Activated B cell treated with CpG ODN at 0.5 μM for 24 hours (primary cell): Measurements from ENCODE around the gene GP1BA. TPM values are rescaled to one million over a fixed set of nuclear protein-coding genes. Genes with fewer than 3 reads are reported as not detected.

ENCODE experiments used
- ATAC-seq: fragments of 200-7000 bp; cut with Tn5 transposase; one replicate; pipeline ENCODE4 v1.10.0; 2021; ENCODE audit warnings: low read depth, mild to moderate bottlenecking, moderate library complexity
- CTCF ChIA-PET: fragments of 350-600 bp; sonication (Branson Sonifier 250); formaldehyde crosslinking; loops from one replicate; lab custom pipeline; 2021; ENCODE audit warnings: antibody characterized with exemption; lab: Charles Lee
- POLR2A ChIA-PET: fragments of 350-600 bp; sonication (Branson Sonifier 250); formaldehyde crosslinking; loops from one replicate; lab custom pipeline; 2021; ENCODE audit warnings: antibody characterized with exemption; lab: Charles Lee
- DNase-seq: peaks from one replicate; pipeline ENCODE4 v3.0.0; 2022
- H3K27ac Mint-ChIP-seq: one replicate; pipeline ENCODE4 v1.8.0; 2020; ENCODE audit warnings: mixed read lengths
- H3K27me3 Mint-ChIP-seq: one replicate; pipeline ENCODE4 v1.8.0; 2021; ENCODE audit warnings: mixed read lengths
- H3K36me3 Mint-ChIP-seq: one replicate; pipeline ENCODE4 v1.8.0; 2021; ENCODE audit warnings: low read depth, mixed read lengths
- H3K4me1 Mint-ChIP-seq: one replicate; pipeline ENCODE4 v1.8.0; 2021; ENCODE audit warnings: mixed read lengths
- H3K4me3 Mint-ChIP-seq: one replicate; pipeline ENCODE4 v1.8.0; 2020; ENCODE audit warnings: mild to moderate bottlenecking, mixed read lengths
- H3K9me3 Mint-ChIP-seq: one replicate; pipeline ENCODE4 v1.8.0; 2020; ENCODE audit warnings: mixed read lengths
- intact Hi-C: fragments of 100-400 bp; cut with micrococcal nuclease; formaldehyde crosslinking; loops from one replicate; pipeline ENCODE4 v1.15.1; 2024
- total RNA-seq: library from RNA; stranded (reverse); gene quantifications from 2 replicates; pipeline ENCODE4 v1.2.3, GENCODE V29; 2022
- TF ChIP-seq, protein P1 (sequence below): fragments of 200-600 bp; IDR thresholded peaks from one replicate; pipeline ENCODE4 v1.8.0; 2022; ENCODE audit warnings: antibody characterized with exemption, mild to moderate bottlenecking

Gene GP1BA
- total RNA-seq, 1 donor from 2014 or later = not detected

DNA sequence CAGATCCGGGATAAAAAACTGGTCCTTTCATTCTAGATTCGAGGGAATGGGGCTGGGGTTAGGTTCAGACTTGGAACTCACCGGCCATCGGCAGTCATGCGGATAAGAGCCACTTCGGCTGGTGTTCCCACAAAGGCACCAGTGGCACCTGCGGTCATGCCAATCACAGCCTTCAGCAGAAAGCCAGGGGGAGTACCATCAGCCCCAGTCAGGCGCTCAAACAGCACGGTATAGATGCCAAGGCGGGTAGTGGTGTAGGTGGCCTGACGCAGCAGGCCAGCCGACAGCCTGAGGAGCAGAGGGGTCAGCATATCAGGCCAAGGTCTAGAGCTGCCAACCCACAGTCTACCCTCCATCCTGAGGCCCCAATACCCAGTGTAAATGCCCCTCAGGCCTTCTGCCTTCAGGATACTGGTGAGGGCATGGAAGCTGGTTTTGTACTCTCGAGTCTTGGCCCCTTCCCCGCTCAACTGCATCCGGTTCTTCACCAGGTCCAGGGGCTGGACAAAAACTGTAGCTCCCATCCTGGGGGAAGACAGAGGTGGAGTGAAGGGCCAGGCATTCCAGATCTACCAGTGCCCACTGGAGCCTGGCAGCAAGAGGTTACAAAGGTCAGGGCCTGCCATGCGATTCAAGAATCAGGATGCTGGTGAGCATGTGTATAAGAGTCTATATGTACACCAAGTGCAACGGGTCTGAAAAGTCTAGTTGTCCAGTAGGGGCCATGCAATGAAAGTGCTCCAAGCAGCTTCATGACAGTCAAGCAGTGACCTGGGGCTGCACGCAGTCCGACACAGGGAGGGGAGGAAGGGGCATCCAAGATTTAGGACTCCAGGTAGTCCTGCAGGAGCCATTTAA is 6.8 kb downstream of the GP1BA start:
- H3K36me3 Mint-ChIP-seq = peaks cover 60% of the 10 kb centered on the region
- TF ChIP-seq, protein P1, sequence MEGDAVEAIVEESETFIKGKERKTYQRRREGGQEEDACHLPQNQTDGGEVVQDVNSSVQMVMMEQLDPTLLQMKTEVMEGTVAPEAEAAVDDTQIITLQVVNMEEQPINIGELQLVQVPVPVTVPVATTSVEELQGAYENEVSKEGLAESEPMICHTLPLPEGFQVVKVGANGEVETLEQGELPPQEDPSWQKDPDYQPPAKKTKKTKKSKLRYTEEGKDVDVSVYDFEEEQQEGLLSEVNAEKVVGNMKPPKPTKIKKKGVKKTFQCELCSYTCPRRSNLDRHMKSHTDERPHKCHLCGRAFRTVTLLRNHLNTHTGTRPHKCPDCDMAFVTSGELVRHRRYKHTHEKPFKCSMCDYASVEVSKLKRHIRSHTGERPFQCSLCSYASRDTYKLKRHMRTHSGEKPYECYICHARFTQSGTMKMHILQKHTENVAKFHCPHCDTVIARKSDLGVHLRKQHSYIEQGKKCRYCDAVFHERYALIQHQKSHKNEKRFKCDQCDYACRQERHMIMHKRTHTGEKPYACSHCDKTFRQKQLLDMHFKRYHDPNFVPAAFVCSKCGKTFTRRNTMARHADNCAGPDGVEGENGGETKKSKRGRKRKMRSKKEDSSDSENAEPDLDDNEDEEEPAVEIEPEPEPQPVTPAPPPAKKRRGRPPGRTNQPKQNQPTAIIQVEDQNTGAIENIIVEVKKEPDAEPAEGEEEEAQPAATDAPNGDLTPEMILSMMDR = no peak
- ChIA-PET CTCF (interaction anchor here (1.4 to 2.3 kb wide), 3 partner anchors 10 to 29 kb away, joined by 3 to 14 read pairs (median 9); partner anchors contain the start of gene SPAG7), POLR2A (interaction anchor here (0.6 to 3.4 kb wide), 16 partner anchors 11 to 253 kb away, joined by 3 to 104 read pairs (median 9); partner anchors contain the start of genes C17orf107, CAMTA2, ENO3 and INCA1)
- peaks cover 66% of the 10 kb centered on the region for H3K4me1 Mint-ChIP-seq
- DNase-seq (no peak), ATAC-seq (no peak)
- peak overlapping the region; percentile 97 for H3K4me3 Mint-ChIP-seq
- peaks cover 4% of the 10 kb centered on the region for H3K27me3 Mint-ChIP-seq
- intact Hi-C loops = no loop called here
- no peaks in the 10 kb centered on the region for H3K9me3 Mint-ChIP-seq
- H3K27ac Mint-ChIP-seq = peak overlapping the region; percentile 82

DNA sequence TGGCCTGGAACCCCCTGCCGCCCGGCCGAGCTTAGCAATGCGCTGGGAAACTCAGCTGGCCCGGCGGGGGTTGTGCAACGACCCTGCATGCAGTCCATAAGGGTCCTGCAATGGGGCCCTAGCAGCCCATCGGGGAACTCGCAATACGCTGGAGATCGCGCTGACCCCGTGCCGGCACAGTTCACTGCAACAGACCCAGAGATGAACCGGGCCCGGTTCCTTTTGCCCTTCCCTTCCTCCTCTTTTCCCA is 7.4 kb downstream of the GP1BA start:
- POLR2A ChIA-PET = interaction anchor here (0.7 to 3.4 kb wide), 24 partner anchors 10 to 274 kb away, joined by 3 to 104 read pairs (median 6); partner anchors contain the start of genes ARRB2, C17orf107, CAMTA2 and ENO3
- peaks cover 66% of the 10 kb centered on the region for H3K36me3 Mint-ChIP-seq
- TF ChIP-seq, protein P1 = no peak
- CTCF ChIA-PET = interaction anchor here (1.2 to 2.3 kb wide), 5 partner anchors 9 to 48 kb away, joined by 3 to 14 read pairs (median 6); partner anchors contain the start of genes CAMTA2, PFN1 and SPAG7
- no peaks in the 10 kb centered on the region for H3K27me3 Mint-ChIP-seq
- DNase-seq (no peak), ATAC-seq (no peak)
- H3K27ac Mint-ChIP-seq = peak overlapping the region; percentile 82
- peak overlapping the region; percentile 97 for H3K4me3 Mint-ChIP-seq
- no peaks in the 10 kb centered on the region for H3K9me3 Mint-ChIP-seq
- intact Hi-C loops = no loop called here
- peaks cover 66% of the 10 kb centered on the region for H3K4me1 Mint-ChIP-seq

DNA sequence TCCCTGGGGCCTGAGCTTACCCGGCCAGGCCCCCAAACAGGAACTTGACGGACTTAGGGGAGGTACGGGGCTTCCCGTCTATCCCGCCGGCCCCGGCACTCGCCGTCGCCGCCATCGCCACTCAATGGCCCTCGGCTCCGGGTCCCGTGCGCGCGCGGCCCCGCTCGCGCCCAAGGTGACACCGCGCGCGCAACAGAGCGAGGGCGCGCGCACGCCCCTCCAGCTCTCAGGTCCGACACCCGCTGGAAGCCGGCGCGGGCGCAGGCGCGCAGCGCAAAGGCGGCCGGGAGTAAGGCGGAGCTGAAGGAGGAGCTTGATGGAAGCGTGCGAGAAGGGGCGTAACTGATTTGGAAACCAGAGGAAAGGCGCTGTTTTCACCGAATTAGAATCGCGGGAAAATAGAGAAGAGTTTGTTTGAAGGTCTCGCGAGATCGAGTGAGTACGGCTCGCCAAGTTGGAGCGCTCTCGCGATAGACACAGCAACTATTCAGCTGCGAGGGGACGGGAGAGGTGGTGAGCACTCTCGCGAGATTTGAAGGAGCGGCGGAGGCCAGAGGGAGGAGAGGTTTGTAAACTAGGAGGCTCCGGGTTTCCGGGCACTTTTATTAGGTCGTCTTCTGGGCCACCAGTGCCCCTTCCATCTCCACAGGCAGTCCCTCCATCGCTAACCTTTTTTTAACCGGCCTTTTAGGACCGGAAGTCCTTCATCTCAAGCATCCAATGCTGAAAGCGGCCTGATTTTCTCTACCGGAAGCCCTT is 7.9 kb downstream of the GP1BA start, which contains the start of the genes RNF167 and SLC25A11:
TSS of gene RNF167 (plus strand) at position 473 of the 759 bp plus-strand sequence. CDS start 642 bp downstream, outside the sequence.
TSS of gene SLC25A11 (minus strand) at position 251 of the 759 bp plus-strand sequence. CDS start at position 115, 136 bp downstream.
- Mint-ChIP-seq H3K36me3 (peaks cover 71% of the 10 kb centered on the region), H3K9me3 (no peaks in the 10 kb centered on the region), H3K4me3 (peak within 1 kb of the TSS; percentile 97), H3K27me3 (no peaks in the 10 kb centered on the region), H3K4me1 (peaks cover 69% of the 10 kb centered on the region), H3K27ac (peak within 1 kb of the TSS; percentile 98)
- ATAC-seq (peak; percentile 84), DNase-seq (peak; percentile 93)
- POLR2A ChIA-PET = interaction anchor here (0.6 to 3.4 kb wide), 26 partner anchors 10 to 796 kb away, joined by 3 to 104 read pairs (median 6); partner anchors contain the start of genes ARRB2, C17orf107, CAMTA2 and ENO3
- TF ChIP-seq, protein P1 = no peak
- CTCF ChIA-PET = interaction anchor here (0.7 to 2.3 kb wide), 8 partner anchors 9 to 208 kb away, joined by 3 to 14 read pairs (median 4); partner anchors contain the start of genes CAMTA2, PFN1 and SPAG7
- intact Hi-C loops = loop anchor here (1.0 to 10.0 kb wide), 8 partner anchors 9 to 798 kb away; partner anchors contain the start of genes ARRB2, CAMTA2, CYB5D2 and INCA1

DNA sequence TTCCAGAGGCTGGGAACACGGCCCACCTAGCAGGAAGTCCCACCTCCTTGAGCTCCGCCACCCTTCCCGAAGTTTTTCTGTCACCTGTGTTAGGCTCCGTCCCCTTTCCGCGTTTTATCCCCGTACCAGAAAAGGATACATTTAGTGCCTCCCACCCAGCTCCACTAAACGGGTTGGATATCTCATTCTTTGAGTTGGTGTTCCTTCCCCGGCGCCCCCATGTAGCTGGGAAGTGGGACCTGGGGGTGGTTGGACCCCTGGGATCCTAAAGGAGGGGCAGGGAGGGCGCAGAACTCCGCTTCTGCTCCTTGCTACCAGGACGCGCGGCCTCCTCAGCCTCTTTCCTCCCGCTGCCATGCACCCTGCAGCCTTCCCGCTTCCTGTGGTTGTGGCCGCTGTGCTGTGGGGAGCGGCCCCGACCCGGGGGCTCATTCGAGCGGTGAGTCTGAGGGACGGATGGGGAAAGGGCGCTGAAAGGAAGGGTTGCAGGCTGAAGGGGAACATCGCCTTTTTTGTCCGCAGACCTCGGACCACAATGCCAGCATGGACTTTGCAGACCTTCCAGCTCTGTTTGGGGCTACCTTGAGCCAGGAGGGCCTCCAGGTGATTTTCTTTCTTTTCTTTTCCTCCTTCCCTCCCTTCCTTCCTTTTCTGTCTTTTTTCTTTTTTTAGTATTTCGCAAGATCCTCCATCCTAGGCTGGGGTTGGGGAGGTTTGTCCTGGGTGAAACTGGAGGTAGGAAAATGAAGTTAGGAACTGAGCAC is 8.7 kb downstream of the GP1BA start:
- DNase-seq = no peak
- no peaks in the 10 kb centered on the region for H3K9me3 Mint-ChIP-seq

More for the DNA sequence above, 8.7 kb downstream of the GP1BA start:
- POLR2A ChIA-PET = interaction anchor here (0.9 to 3.4 kb wide), 21 partner anchors 9 to 797 kb away, joined by 3 to 104 read pairs (median 7); partner anchors contain the start of genes C17orf107, CAMTA2, ENO3 and INCA1
- intact Hi-C loops = loop anchor here (1.0 to 10.0 kb wide), 8 partner anchors 9 to 798 kb away; partner anchors contain the start of genes ARRB2, CAMTA2, CYB5D2 and INCA1
- CTCF ChIA-PET = interaction anchor here (0.7 to 2.3 kb wide), 7 partner anchors 8 to 209 kb away, joined by 3 to 14 read pairs (median 4); partner anchors contain the start of genes CAMTA2, PFN1 and SPAG7
- TF ChIP-seq, protein P1 = no peak
- H3K4me1 Mint-ChIP-seq = peaks cover 77% of the 10 kb centered on the region
- H3K27ac Mint-ChIP-seq = peak overlapping the region; percentile 98
- peak overlapping the region; percentile 97 for H3K4me3 Mint-ChIP-seq
- ATAC-seq = no peak
- peaks cover 78% of the 10 kb centered on the region for H3K36me3 Mint-ChIP-seq
- no peaks in the 10 kb centered on the region for H3K27me3 Mint-ChIP-seq
